ENCODE measurements around the gene APOBEC3H.

Gene APOBEC3H

DNA sequence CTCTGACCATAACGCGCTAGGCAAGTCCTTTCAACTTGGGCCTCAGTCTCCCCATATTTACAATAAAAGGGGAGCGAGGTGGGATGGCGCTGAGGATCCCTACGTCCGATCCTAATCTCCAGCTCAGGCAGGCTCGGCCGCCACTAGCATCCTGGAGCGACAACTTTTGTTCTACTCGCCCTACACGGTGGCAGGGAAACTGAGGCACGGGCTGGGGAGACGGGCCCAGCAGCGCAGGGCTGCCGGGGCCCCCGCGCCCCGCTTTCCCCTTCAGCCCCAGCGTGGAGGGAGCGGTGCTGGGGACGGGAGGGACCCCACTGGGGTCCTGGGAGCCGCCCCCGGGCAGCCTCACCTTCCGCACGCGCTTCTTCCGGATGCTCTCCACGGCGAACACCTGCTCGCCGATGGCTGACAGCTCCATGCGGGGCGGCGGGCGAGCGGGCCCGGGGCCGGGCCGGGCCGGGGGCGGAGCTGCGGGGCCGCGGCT lies 55.0 kb downstream of the APOBEC3H start:
- Histone ChIP-seq H3K27ac (ENCODE audit: low read depth, low read length) (no peak overlapping the region), H3K4me1 (ENCODE audit: control insufficient read depth, insufficient read depth, low read length) (peaks cover 16% of the 10 kb centered on the region), H3K36me3 (ENCODE audit: control insufficient read depth, insufficient read depth, low read length) (no peaks in the 10 kb centered on the region), H3K4me3 (ENCODE audit: low read depth, low read length) (peak overlapping the region; percentile 50), H3K9ac (ENCODE audit: low read length) (no peak overlapping the region), H3K27me3 (ENCODE audit: control insufficient read depth, insufficient read depth, low read length) (peaks cover 35% of the 10 kb centered on the region), H3K9me3 (ENCODE audit: control insufficient read depth, insufficient read depth, low read depth, low read length) (no peaks in the 10 kb centered on the region)

DNA sequence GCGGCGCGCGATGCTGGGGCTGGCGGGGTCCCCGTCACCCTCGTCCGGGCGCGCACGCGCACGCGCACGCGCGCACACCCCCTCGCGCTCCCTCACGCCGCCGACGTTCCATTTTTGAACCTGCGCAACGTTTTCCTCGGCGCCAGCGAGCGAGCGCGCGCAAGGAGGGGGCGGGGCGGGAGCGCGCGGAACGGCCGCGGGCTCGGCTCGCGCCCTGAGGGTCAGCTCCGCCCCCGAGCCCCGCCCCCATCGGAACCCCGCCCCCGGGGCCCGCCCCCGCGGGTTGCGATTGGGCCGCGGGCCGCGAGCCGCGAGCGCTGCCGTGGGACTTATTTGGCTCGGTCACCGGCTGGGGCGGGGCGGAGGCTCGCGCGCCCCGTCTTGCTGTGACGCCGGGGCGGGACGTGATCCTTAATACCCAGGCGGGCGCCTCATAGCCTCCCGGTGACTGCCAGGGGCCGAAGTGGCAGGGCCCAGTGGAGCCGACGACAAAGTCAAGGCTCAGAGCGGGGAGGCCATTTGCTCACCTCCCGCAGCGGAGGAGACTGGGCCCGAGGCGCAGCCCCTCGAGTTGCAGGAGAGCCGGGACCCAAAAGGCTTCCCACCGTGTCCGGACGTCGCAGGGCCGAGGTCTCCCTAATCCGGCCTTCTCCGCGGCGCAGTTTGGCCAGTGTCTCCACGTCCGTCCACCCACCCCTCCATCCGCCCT lies 55.6 kb downstream of the APOBEC3H start, which contains the start of gene CBX7:
CBX7 (minus strand) TSS at position 170 of the 709 bp plus-strand sequence. CDS start 236 bp downstream, outside the sequence.
- Histone ChIP-seq H3K9ac (ENCODE audit: low read length) (peak within 1 kb of the TSS; percentile 72), H3K36me3 (ENCODE audit: control insufficient read depth, insufficient read depth, low read length) (no peaks in the 10 kb centered on the region), H3K27me3 (ENCODE audit: control insufficient read depth, insufficient read depth, low read length) (peaks cover 35% of the 10 kb centered on the region), H3K4me1 (ENCODE audit: control insufficient read depth, insufficient read depth, low read length) (peaks cover 16% of the 10 kb centered on the region), H3K4me3 (ENCODE audit: low read depth, low read length) (peak within 1 kb of the TSS; percentile 73), H3K27ac (ENCODE audit: low read depth, low read length) (no peak within 1 kb of the TSS), H3K9me3 (ENCODE audit: control insufficient read depth, insufficient read depth, low read depth, low read length) (no peaks in the 10 kb centered on the region)

DNA sequence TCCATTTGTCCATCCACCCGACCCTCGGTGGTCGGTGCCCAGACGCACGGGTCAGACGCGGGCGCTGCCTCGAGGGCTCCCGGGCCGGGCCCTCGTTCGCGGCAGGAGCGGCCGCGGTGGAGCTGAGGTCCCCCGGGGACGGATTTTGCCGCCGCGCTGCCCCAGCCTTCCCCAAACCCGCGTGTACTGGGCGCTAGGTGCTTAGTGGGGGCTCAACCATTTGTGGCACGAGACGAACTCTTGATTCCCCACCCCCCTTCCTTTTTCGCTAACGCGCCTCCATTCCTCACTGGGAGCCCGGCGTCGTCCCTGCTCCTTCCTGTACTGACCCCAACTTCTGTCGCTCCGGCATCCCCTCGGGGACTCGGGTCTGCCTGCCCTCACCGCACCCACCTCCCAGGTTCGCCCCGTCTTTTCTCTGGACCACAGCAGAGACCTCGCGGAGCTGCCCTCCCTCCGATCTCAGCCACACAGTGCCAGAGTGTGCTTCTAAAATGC lies 56.2 kb downstream of the APOBEC3H start:
- no peaks in the 10 kb centered on the region for H3K9me3 ChIP-seq (ENCODE audit: control insufficient read depth, insufficient read depth, low read depth, low read length)
- peak overlapping the region; percentile 73 for H3K4me3 ChIP-seq (ENCODE audit: low read depth, low read length)
- peaks cover 14% of the 10 kb centered on the region for H3K4me1 ChIP-seq (ENCODE audit: control insufficient read depth, insufficient read depth, low read length)
- no peak overlapping the region for H3K27ac ChIP-seq (ENCODE audit: low read depth, low read length)
- H3K9ac ChIP-seq (ENCODE audit: low read length): peak overlapping the region; percentile 72
- peaks cover 35% of the 10 kb centered on the region for H3K27me3 ChIP-seq (ENCODE audit: control insufficient read depth, insufficient read depth, low read length)
- H3K36me3 ChIP-seq (ENCODE audit: control insufficient read depth, insufficient read depth, low read length): no peaks in the 10 kb centered on the region

Data from HUES6 (cell line).